Skeletal muscle tissue (tissue), 4 donors: ENCODE results near the gene RFTN1. TPM values are rescaled to one million over a fixed set of nuclear protein-coding genes. Genes with fewer than 3 reads are reported as not detected.

Source experiments
- H3K27ac ChIP-seq: one replicate; pipeline ENCODE4 v1.7.0; 2013; ENCODE audit warnings: mild to moderate bottlenecking, low read depth, low read length, inconsistent platforms
- H3K27me3 ChIP-seq, 3 donors: one replicate each; pipeline ENCODE4 v1.7.0; 2013; ENCODE audit warnings: low read length in 3 of 3; ENCODE audit not compliant: control insufficient read depth in 3 of 3, insufficient read depth in 3 of 3
- H3K36me3 ChIP-seq, 3 donors: one replicate each; pipeline ENCODE4 v1.7.0; 2013; ENCODE audit warnings: low read length in 3 of 3; ENCODE audit not compliant: control insufficient read depth in 3 of 3, insufficient read depth in 3 of 3
- H3K4me1 ChIP-seq, 3 donors: one replicate each; pipeline ENCODE4 v1.7.0; 2013; ENCODE audit warnings: low read length in 3 of 3, mild to moderate bottlenecking in 3 of 3; ENCODE audit not compliant: control insufficient read depth in 3 of 3, insufficient read depth in 3 of 3
- H3K4me3 ChIP-seq, 3 donors: one replicate each; pipeline ENCODE4 v1.7.0; 2013; ENCODE audit warnings: low read length in 3 of 3
- H3K9ac ChIP-seq, 3 donors: one replicate each; pipeline ENCODE4 v1.7.0; 2013; ENCODE audit warnings: low read length in 3 of 3, mild to moderate bottlenecking in 3 of 3, moderate library complexity in 2 of 3, low read depth in 1 of 3
- H3K9me3 ChIP-seq, 3 donors: one replicate each; pipeline ENCODE4 v1.7.0; 2013; ENCODE audit warnings: low read length in 3 of 3; ENCODE audit not compliant: control insufficient read depth in 3 of 3
- total RNA-seq: library from RNA; depleted of rRNA; stranded (reverse); fragments of >200 nt; gene quantifications from one replicate; pipeline ENCODE4 v1.2.3, GENCODE V29; 2014
- donor health status: Osteomylitis.

Gene RFTN1
- total RNA-seq, 1 donor from 2014 or later: 15.7 TPM

GRCh38 chr3:16488637-16489036 is 24.9 kb downstream of the RFTN1 start:
- H3K27me3 ChIP-seq: no peaks in the 10 kb centered on the region
- H3K27ac ChIP-seq: no peak overlapping the region
- peaks cover 5 to 19% (median 11%) of the 10 kb centered on the region in 3 donors for H3K36me3 ChIP-seq
- H3K4me1 ChIP-seq: peaks cover 2 to 8% (median 2%) of the 10 kb centered on the region in 3 donors
- no peak overlapping the region for H3K4me3 ChIP-seq
- no peak overlapping the region for H3K9ac ChIP-seq
- H3K9me3 ChIP-seq: no peaks in the 10 kb centered on the region

GRCh38 chr3:16487511-16488175 is 25.9 kb downstream of the RFTN1 start:
- H3K27me3 ChIP-seq: no peaks in the 10 kb centered on the region
- peaks cover 7 to 11% (median 9%) of the 10 kb centered on the region in 3 donors for H3K4me1 ChIP-seq
- H3K4me3 ChIP-seq: no peak overlapping the region
- no peak overlapping the region for H3K27ac ChIP-seq
- peaks cover 5 to 16% (median 8%) of the 10 kb centered on the region in 3 donors for H3K36me3 ChIP-seq
- no peak overlapping the region for H3K9ac ChIP-seq
- H3K9me3 ChIP-seq: no peaks in the 10 kb centered on the region

- Histone ChIP-seq H3K4me1 (peaks cover 13 to 17% (median 14%) of the 10 kb centered on the region in 3 donors), H3K9ac (no peak overlapping the region), H3K27ac (no peak overlapping the region), H3K4me3 (no peak overlapping the region), H3K36me3 (peaks cover 5 to 11% (median 6%) of the 10 kb centered on the region in 3 donors), H3K27me3 (no peaks in the 10 kb centered on the region), H3K9me3 (no peaks in the 10 kb centered on the region)
These were observed 26.5 kb downstream of the RFTN1 start for GRCh38 chr3:16486951-16487480.

GRCh38 chr3:16486201-16486600 is 27.3 kb downstream of the RFTN1 start:
- H3K36me3 ChIP-seq: peaks cover 2 to 4% (median 3%) of the 10 kb centered on the region in 3 donors
- H3K27ac ChIP-seq: no peak overlapping the region
- H3K4me1 ChIP-seq: peaks cover 18 to 21% (median 19%) of the 10 kb centered on the region in 3 donors
- no peaks in the 10 kb centered on the region for H3K27me3 ChIP-seq
- no peak overlapping the region for H3K9ac ChIP-seq
- no peaks in the 10 kb centered on the region for H3K9me3 ChIP-seq
- H3K4me3 ChIP-seq: no peak overlapping the region

- Histone ChIP-seq H3K9ac (no peak overlapping the region), H3K4me1 (peaks cover 19 to 27% (median 20%) of the 10 kb centered on the region in 3 donors), H3K4me3 (no peak overlapping the region), H3K9me3 (no peaks in the 10 kb centered on the region), H3K27me3 (no peaks in the 10 kb centered on the region), H3K27ac (no peak overlapping the region), H3K36me3 (peaks cover 0 to 3% (median 3%) of the 10 kb centered on the region in 3 donors)
These were observed 28.0 kb downstream of the RFTN1 start for GRCh38 chr3:16485395-16485992.

GRCh38 chr3:16484984-16485383 is 28.5 kb downstream of the RFTN1 start:
- no peak overlapping the region for H3K9ac ChIP-seq
- H3K27me3 ChIP-seq: no peaks in the 10 kb centered on the region
- H3K36me3 ChIP-seq: peaks cover 0 to 3% (median 3%) of the 10 kb centered on the region in 3 donors
- no peaks in the 10 kb centered on the region for H3K9me3 ChIP-seq
- H3K27ac ChIP-seq: peak overlapping the region; percentile 16
- no peak overlapping the region for H3K4me3 ChIP-seq
- H3K4me1 ChIP-seq: peaks cover 19 to 27% (median 22%) of the 10 kb centered on the region in 3 donors

GRCh38 chr3:16484216-16484615 is 29.3 kb downstream of the RFTN1 start:
- H3K36me3 ChIP-seq: peaks cover 0 to 8% (median 0%) of the 10 kb centered on the region in 3 donors
- H3K27me3 ChIP-seq: no peaks in the 10 kb centered on the region
- H3K4me3 ChIP-seq: no peak overlapping the region
- peak overlapping the region; percentile 16 for H3K27ac ChIP-seq
- no peaks in the 10 kb centered on the region for H3K9me3 ChIP-seq
- H3K9ac ChIP-seq: no peak overlapping the region
- H3K4me1 ChIP-seq: peaks cover 19 to 27% (median 22%) of the 10 kb centered on the region in 3 donors

- H3K9ac ChIP-seq: no peak overlapping the region
- H3K27ac ChIP-seq: no peak overlapping the region
- peaks cover 19 to 29% (median 27%) of the 10 kb centered on the region in 3 donors for H3K4me1 ChIP-seq
- H3K36me3 ChIP-seq: peaks cover 0 to 8% (median 0%) of the 10 kb centered on the region in 3 donors
- no peaks in the 10 kb centered on the region for H3K27me3 ChIP-seq
- no peaks in the 10 kb centered on the region for H3K9me3 ChIP-seq
- H3K4me3 ChIP-seq: no peak overlapping the region
These were observed 30.5 kb downstream of the RFTN1 start for GRCh38 chr3:16482770-16483531.

GRCh38 chr3:16482194-16482769 is 31.2 kb downstream of the RFTN1 start:
- Histone ChIP-seq H3K27ac (no peak overlapping the region), H3K4me1 (peaks cover 19 to 29% (median 27%) of the 10 kb centered on the region in 3 donors)

More at GRCh38 chr3:16482194-16482769, 31.2 kb downstream of the RFTN1 start:
- Histone ChIP-seq H3K9me3 (no peaks in the 10 kb centered on the region), H3K4me3 (no peak overlapping the region), H3K36me3 (peaks cover 0 to 5% (median 0%) of the 10 kb centered on the region in 3 donors), H3K9ac (no peak overlapping the region), H3K27me3 (no peaks in the 10 kb centered on the region)
